GM23338 (cell line): ENCODE measurements around the gene CNGA4.

Source experiments
- CREB1 ChIP-seq: fragments of 250-450 bp; sonication (Bioruptor Pico); IDR thresholded peaks from 2 replicates; pipeline ENCODE4 v1.5.0; 2020; ENCODE audit warnings: low read depth, mild to moderate bottlenecking, moderate library complexity
- CTCF ChIP-seq, 2 experiments: fragments of 200-600 bp in 1 of 2; sonication (generic) in 1 of 2; conservative IDR thresholded peaks; 2 replicates each; pipeline versions ENCODE4 v1.5.1 to v1.6.1; 2016 to 2017; ENCODE audit warnings: antibody characterized with exemption in 2 of 2, low read depth in 2 of 2, mild to moderate bottlenecking in 2 of 2, moderate library complexity in 1 of 2
- ETS1 ChIP-seq: IDR thresholded peaks from 2 replicates; pipeline ENCODE4 v1.6.1; 2016; ENCODE audit warnings: antibody characterized with exemption
- EZH2 ChIP-seq: fragments of 200-600 bp; sonication (generic); IDR thresholded peaks from one replicate; pipeline ENCODE4 v1.8.0; 2017; ENCODE audit warnings: antibody characterized with exemption, mild to moderate bottlenecking, low read depth; ENCODE audit not compliant: unreplicated experiment
- EZH2phosphoT487 ChIP-seq: fragments of 200-600 bp; sonication (generic); IDR thresholded peaks from one replicate; pipeline ENCODE4 v1.8.1; 2018; ENCODE audit warnings: antibody characterized with exemption; ENCODE audit not compliant: unreplicated experiment
- JUNB ChIP-seq: IDR thresholded peaks from one replicate; pipeline ENCODE4 v1.6.1; 2016; ENCODE audit warnings: antibody characterized with exemption; ENCODE audit not compliant: unreplicated experiment
- NANOG ChIP-seq: IDR thresholded peaks from 2 replicates; pipeline ENCODE4 v1.6.1; 2016; ENCODE audit warnings: antibody characterized with exemption, borderline replicate concordance
- POLR2AphosphoS5 ChIP-seq: IDR thresholded peaks from 2 replicates; pipeline ENCODE4 v1.6.1; 2016; ENCODE audit warnings: antibody characterized with exemption, low read depth
- REST ChIP-seq: IDR thresholded peaks from one replicate; pipeline ENCODE4 v1.6.1; 2018; ENCODE audit warnings: antibody characterized with exemption; ENCODE audit not compliant: unreplicated experiment
- STAT1 ChIP-seq: IDR thresholded peaks from one replicate; pipeline ENCODE4 v1.6.1; 2016; ENCODE audit warnings: antibody characterized with exemption; ENCODE audit not compliant: unreplicated experiment
- ZNF114 ChIP-seq: fragments of 250-450 bp; sonication (Bioruptor Pico); IDR thresholded peaks from 2 replicates; pipeline ENCODE4 v1.5.0; 2020; ENCODE audit warnings: mild to moderate bottlenecking, moderate library complexity
- ZNF331 ChIP-seq: fragments of 250-450 bp; sonication (Bioruptor Pico); IDR thresholded peaks from 2 replicates; pipeline ENCODE4 v1.5.0; 2020; ENCODE audit warnings: low read depth, mild to moderate bottlenecking, moderate library complexity
- ZNF462 ChIP-seq: fragments of 250-450 bp; sonication (Bioruptor Pico); IDR thresholded peaks from 2 replicates; pipeline ENCODE4 v1.5.0; 2020; ENCODE audit warnings: mild to moderate bottlenecking, moderate library complexity

- TF ChIP-seq CTCF (conservative IDR thresholded peaks at IDR 0.05; ENCODE audit: low read depth in 2 of 2), result no peak
- TF ChIP-seq CREB1 (CRISPR knock-in tag), result no peak
- TF ChIP-seq REST, result no peak
- TF ChIP-seq JUNB, result no peak
- no peak for TF ChIP-seq POLR2AphosphoS5
- TF ChIP-seq ZNF331 (CRISPR knock-in tag), result no peak
- no peak for TF ChIP-seq EZH2phosphoT487
- TF ChIP-seq EZH2, result no peak
- TF ChIP-seq ETS1, result no peak
- no peak for TF ChIP-seq ZNF114 (CRISPR knock-in tag)
- no peak for TF ChIP-seq NANOG
- no peak for TF ChIP-seq ZNF462 (CRISPR knock-in tag)
- no peak for TF ChIP-seq STAT1
These were observed 37.9 kb upstream of the CNGA4 start for GRCh38 chr11:6200975-6201374.
